Tongue (tissue), 1 donor: ENCODE data around the gene CCZ1B. TPM values are rescaled to one million over a fixed set of nuclear protein-coding genes. Genes with fewer than 3 reads are reported as not detected.

Experiments
- total RNA-seq: library from RNA; depleted of rRNA; stranded (reverse); fragments of >200 nt; gene quantifications from one replicate; pipeline ENCODE4 v1.2.3, GENCODE V29; 2014

CCZ1B gene
- total RNA-seq, 1 donor from 2014 or later, result 49.0 TPM

Other genes with a start within 250 kb of the CCZ1B start
- gene ZDHHC4, start 248.8 kb downstream of the CCZ1B start, total RNA-seq, result 52.1 TPM
- 19.0 TPM for gene INTS15, start 236.3 kb downstream of the CCZ1B start, total RNA-seq
- gene ZNF853, start 210.7 kb downstream of the CCZ1B start, total RNA-seq, result 26.1 TPM
- 30.1 TPM for gene ZNF316, start 189.0 kb downstream of the CCZ1B start, total RNA-seq
- gene ZNF12, start 119.3 kb downstream of the CCZ1B start, total RNA-seq, result 34.1 TPM
- not detected for gene RSPH10B2, start 72.2 kb downstream of the CCZ1B start, total RNA-seq